Measurements from ENCODE around the gene ING5. TPM values are rescaled to one million over a fixed set of nuclear protein-coding genes. Genes with fewer than 3 reads are reported as not detected.

The ING5 gene
- total RNA-seq: 10 to 100 TPM in 3 of 4 donors, 1 to 10 TPM in 1; 6.8 to 50.0 (median 27.9) TPM

GRCh38 chr2:241701399-241702154, at the start of gene ING5:
ING5 (plus strand) TSS chr2:241702039; CDS start chr2:241702066, 27 bp downstream.
- Histone ChIP-seq H3K36me3 (no peaks in the 10 kb centered on the region), H3K4me3 (peak within 1 kb of the TSS; percentile 41 to 80), H3K4me1 (peaks cover 0 to 6% of the 10 kb centered on the region in 2 donors), H3K27me3 (no peaks in the 10 kb centered on the region), H3K27ac (peak within 1 kb of the TSS; percentile 91 to 98), H3K9me3 (no peaks in the 10 kb centered on the region)
- TF ChIP-seq, protein P1, sequence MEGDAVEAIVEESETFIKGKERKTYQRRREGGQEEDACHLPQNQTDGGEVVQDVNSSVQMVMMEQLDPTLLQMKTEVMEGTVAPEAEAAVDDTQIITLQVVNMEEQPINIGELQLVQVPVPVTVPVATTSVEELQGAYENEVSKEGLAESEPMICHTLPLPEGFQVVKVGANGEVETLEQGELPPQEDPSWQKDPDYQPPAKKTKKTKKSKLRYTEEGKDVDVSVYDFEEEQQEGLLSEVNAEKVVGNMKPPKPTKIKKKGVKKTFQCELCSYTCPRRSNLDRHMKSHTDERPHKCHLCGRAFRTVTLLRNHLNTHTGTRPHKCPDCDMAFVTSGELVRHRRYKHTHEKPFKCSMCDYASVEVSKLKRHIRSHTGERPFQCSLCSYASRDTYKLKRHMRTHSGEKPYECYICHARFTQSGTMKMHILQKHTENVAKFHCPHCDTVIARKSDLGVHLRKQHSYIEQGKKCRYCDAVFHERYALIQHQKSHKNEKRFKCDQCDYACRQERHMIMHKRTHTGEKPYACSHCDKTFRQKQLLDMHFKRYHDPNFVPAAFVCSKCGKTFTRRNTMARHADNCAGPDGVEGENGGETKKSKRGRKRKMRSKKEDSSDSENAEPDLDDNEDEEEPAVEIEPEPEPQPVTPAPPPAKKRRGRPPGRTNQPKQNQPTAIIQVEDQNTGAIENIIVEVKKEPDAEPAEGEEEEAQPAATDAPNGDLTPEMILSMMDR (IDR thresholded peaks at IDR 0.05): peak in 1 of 4 experiments; percentile 45
- TF ChIP-seq POLR2A (IDR thresholded peaks at IDR 0.05): peak; percentile 37 to 90
- DNase-seq: peak; percentile 96 to 97
- intact Hi-C loops (cut with DNase I; ENCODE audit: low total_unique reads): no loop called here

DNA sequence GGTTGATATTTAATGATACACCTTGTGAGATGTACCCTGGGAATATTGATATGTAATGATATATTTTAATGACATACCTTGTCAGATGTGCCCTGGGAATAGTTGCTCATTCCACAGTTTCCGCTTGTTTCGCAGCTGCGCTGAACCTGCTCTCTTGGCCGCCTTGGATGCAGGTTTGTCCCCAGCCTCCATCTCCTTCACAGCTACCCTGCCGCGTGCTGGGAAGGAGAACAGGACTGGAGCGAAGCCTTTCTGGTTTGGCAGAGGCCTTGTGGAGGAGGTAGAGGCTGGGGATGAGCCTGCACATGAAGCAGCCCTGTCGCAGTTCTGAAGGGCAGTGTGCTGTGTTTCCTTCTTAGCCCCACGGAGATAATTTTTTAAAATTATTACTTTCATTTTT, 49.7 kb upstream of the ING5 start:
- no peak for TF ChIP-seq POLR2A (IDR thresholded peaks at IDR 0.05)
- Histone ChIP-seq H3K27ac (no peak overlapping the region), H3K27me3 (no peaks in the 10 kb centered on the region), H3K9me3 (no peaks in the 10 kb centered on the region), H3K4me1 (no peaks in the 10 kb centered on the region), H3K36me3 (no peaks in the 10 kb centered on the region), H3K4me3 (no peak overlapping the region)
- DNase-seq: no peak
- intact Hi-C loops (cut with DNase I; ENCODE audit: low total_unique reads): no loop called here

- no peaks in the 10 kb centered on the region for H3K36me3 ChIP-seq
- no peak for TF ChIP-seq POLR2A (IDR thresholded peaks at IDR 0.05)
- TF ChIP-seq, protein P1 (IDR thresholded peaks at IDR 0.05): no peak
- no peaks in the 10 kb centered on the region for H3K27me3 ChIP-seq
- no peak overlapping the region for H3K4me3 ChIP-seq
- H3K4me1 ChIP-seq: no peaks in the 10 kb centered on the region
- intact Hi-C loops (cut with DNase I; ENCODE audit: low total_unique reads): no loop called here
- H3K27ac ChIP-seq: no peak overlapping the region
- no peak for DNase-seq
- no peaks in the 10 kb centered on the region for H3K9me3 ChIP-seq
These were observed 49.1 kb upstream of the ING5 start for GRCh38 chr2:241652722-241653121.

GRCh38 chr2:241653210-241653750, 48.6 kb upstream of the ING5 start:
- no peaks in the 10 kb centered on the region for H3K36me3 ChIP-seq
- no peaks in the 10 kb centered on the region for H3K4me1 ChIP-seq
- TF ChIP-seq, protein P1 (IDR thresholded peaks at IDR 0.05): no peak
- TF ChIP-seq POLR2A (IDR thresholded peaks at IDR 0.05): no peak
- H3K9me3 ChIP-seq: no peaks in the 10 kb centered on the region
- H3K4me3 ChIP-seq: no peak overlapping the region
- intact Hi-C loops (cut with DNase I; ENCODE audit: low total_unique reads): no loop called here
- H3K27ac ChIP-seq: no peak overlapping the region
- no peak for DNase-seq
- H3K27me3 ChIP-seq: no peaks in the 10 kb centered on the region

GRCh38 chr2:241654551-241654950, 47.3 kb upstream of the ING5 start:
- no peak for DNase-seq
- TF ChIP-seq, protein P1 (IDR thresholded peaks at IDR 0.05): no peak
- no peak for TF ChIP-seq POLR2A (IDR thresholded peaks at IDR 0.05)
- no peaks in the 10 kb centered on the region for H3K27me3 ChIP-seq
- intact Hi-C loops (cut with DNase I; ENCODE audit: low total_unique reads): no loop called here
- H3K9me3 ChIP-seq: no peaks in the 10 kb centered on the region
- H3K36me3 ChIP-seq: no peaks in the 10 kb centered on the region
- H3K4me3 ChIP-seq: no peak overlapping the region
- no peak overlapping the region for H3K27ac ChIP-seq
- H3K4me1 ChIP-seq: no peaks in the 10 kb centered on the region

Data from uterus (tissue), 4 donors.